Astrocyte (in vitro differentiated cells and primary cell): ENCODE results near the gene COPS9. TPM values are rescaled to one million over a fixed set of nuclear protein-coding genes. Genes with fewer than 3 reads are reported as not detected.
A peak's percentile ranks its signal among the peaks of the same experiment; 100 is the strongest.

ENCODE experiments used
- DNase-seq: peaks from one replicate; pipeline ENCODE4 v3.0.0-alpha.2; 2010; ENCODE audit warnings: low read depth
- FAIRE-seq: peaks from 2 replicates; lab custom pipeline; 2011; peaks lifted over from hg19 to GRCh38; lab: Jason Lieb, UNC
- H2AFZ ChIP-seq: 2 replicates; pipeline ENCODE4 v1.6.0; 2012; ENCODE audit warnings: low read depth, low read length, inconsistent platforms
- H3K27ac ChIP-seq: 2 replicates; pipeline ENCODE4 v1.5.1; 2011; ENCODE audit warnings: low read depth, low read length, inconsistent platforms
- H3K27me3 ChIP-seq: 2 replicates; pipeline ENCODE4 v1.6.0; 2011; ENCODE audit warnings: low read length, inconsistent platforms; ENCODE audit not compliant: insufficient read depth
- H3K36me3 ChIP-seq: 2 replicates; pipeline ENCODE4 v1.5.1; 2011; ENCODE audit warnings: low read length, inconsistent platforms; ENCODE audit not compliant: insufficient read depth
- H3K4me1 ChIP-seq: 2 replicates; pipeline ENCODE4 v1.5.1; 2011; ENCODE audit warnings: low read length, inconsistent platforms; ENCODE audit not compliant: insufficient read depth
- H3K4me2 ChIP-seq: 2 replicates; pipeline ENCODE4 v1.6.0; 2012; ENCODE audit warnings: low read length, inconsistent platforms
- H3K4me3 ChIP-seq: 2 replicates; pipeline ENCODE4 v1.5.1; 2011; ENCODE audit warnings: low read depth, mild to moderate bottlenecking, low read length, inconsistent platforms; ENCODE audit not compliant: insufficient read depth
- H3K79me2 ChIP-seq: 2 replicates; pipeline ENCODE4 v1.6.0; 2012; ENCODE audit warnings: mild to moderate bottlenecking, low read length, inconsistent platforms; ENCODE audit not compliant: insufficient read depth
- H3K9ac ChIP-seq: 2 replicates; pipeline ENCODE4 v1.6.0; 2012; ENCODE audit warnings: mild to moderate bottlenecking, low read length, inconsistent platforms
- H3K9me3 ChIP-seq: 2 replicates; pipeline ENCODE4 v1.5.1; 2012; ENCODE audit warnings: low read depth, mild to moderate bottlenecking, low read length, inconsistent platforms; ENCODE audit not compliant: insufficient read depth
- H4K20me1 ChIP-seq: 2 replicates; pipeline ENCODE4 v1.6.0; 2012; ENCODE audit warnings: low read length, inconsistent platforms; ENCODE audit not compliant: insufficient read depth
- H3K27ac Mint-ChIP-seq: one replicate; pipeline ENCODE4 v1.8.0; 2021; ENCODE audit warnings: mild to moderate bottlenecking, mixed read lengths; ENCODE audit not compliant: unreplicated experiment
- H3K27me3 Mint-ChIP-seq: one replicate; pipeline ENCODE4 v1.8.0; 2021; ENCODE audit warnings: low read depth, mixed read lengths; ENCODE audit not compliant: unreplicated experiment
- H3K36me3 Mint-ChIP-seq: one replicate; pipeline ENCODE4 v1.8.0; 2021; ENCODE audit warnings: low read depth, mixed read lengths; ENCODE audit not compliant: unreplicated experiment
- H3K4me1 Mint-ChIP-seq: one replicate; pipeline ENCODE4 v1.8.0; 2021; ENCODE audit warnings: low read depth, mixed read lengths; ENCODE audit not compliant: unreplicated experiment
- H3K4me3 Mint-ChIP-seq: one replicate; pipeline ENCODE4 v1.8.0; 2021; ENCODE audit warnings: mild to moderate bottlenecking, moderate library complexity, mixed read lengths; ENCODE audit not compliant: unreplicated experiment
- H3K9me3 Mint-ChIP-seq: one replicate; pipeline ENCODE4 v1.8.0; 2021; ENCODE audit warnings: mild to moderate bottlenecking, mixed read lengths; ENCODE audit not compliant: unreplicated experiment
- CTCF ChIP-seq: IDR thresholded peaks from 2 replicates; pipeline ENCODE4 v1.5.1; 2011; ENCODE audit warnings: low read depth, mild to moderate bottlenecking, inconsistent platforms, low read length, moderate library complexity; ENCODE audit not compliant: insufficient read depth
- EZH2 ChIP-seq: IDR thresholded peaks from 2 replicates; pipeline ENCODE4 v1.6.1; 2012; ENCODE audit warnings: mild to moderate bottlenecking, low read length, inconsistent platforms; ENCODE audit not compliant: insufficient read depth
- total RNA-seq: library from RNA; stranded (reverse); gene quantifications from 2 replicates; pipeline ENCODE4 v1.2.1, GENCODE V29; 2021

Gene COPS9
- total RNA-seq, 1 donor from 2014 or later: 192 TPM

GRCh38 chr2:240138254-240138984 lies 2.3 kb upstream of the COPS9 start:
- no peak overlapping the region for H2AFZ ChIP-seq
- no peak overlapping the region for H3K4me3 ChIP-seq
- Mint-ChIP-seq H3K27me3 (peaks cover 24% of the 10 kb centered on the region), H3K9me3 (no peaks in the 10 kb centered on the region), H3K4me3 (no peak overlapping the region), H3K4me1 (peaks cover 17% of the 10 kb centered on the region), H3K36me3 (no peaks in the 10 kb centered on the region), H3K27ac (no peak overlapping the region)
- H3K9me3 ChIP-seq: no peaks in the 10 kb centered on the region
- no peak overlapping the region for H3K27ac ChIP-seq
- TF ChIP-seq CTCF (no peak), EZH2 (no peak)
- FAIRE-seq (no peak), DNase-seq (no peak)
- H3K36me3 ChIP-seq: no peaks in the 10 kb centered on the region
- H3K9ac ChIP-seq: no peak overlapping the region
- H3K79me2 ChIP-seq: peaks cover 27% of the 10 kb centered on the region
- H4K20me1 ChIP-seq: peaks cover 23% of the 10 kb centered on the region
- peaks cover 4% of the 10 kb centered on the region for H3K27me3 ChIP-seq
- H3K4me2 ChIP-seq: no peak overlapping the region
- peaks cover 11% of the 10 kb centered on the region for H3K4me1 ChIP-seq

DNA sequence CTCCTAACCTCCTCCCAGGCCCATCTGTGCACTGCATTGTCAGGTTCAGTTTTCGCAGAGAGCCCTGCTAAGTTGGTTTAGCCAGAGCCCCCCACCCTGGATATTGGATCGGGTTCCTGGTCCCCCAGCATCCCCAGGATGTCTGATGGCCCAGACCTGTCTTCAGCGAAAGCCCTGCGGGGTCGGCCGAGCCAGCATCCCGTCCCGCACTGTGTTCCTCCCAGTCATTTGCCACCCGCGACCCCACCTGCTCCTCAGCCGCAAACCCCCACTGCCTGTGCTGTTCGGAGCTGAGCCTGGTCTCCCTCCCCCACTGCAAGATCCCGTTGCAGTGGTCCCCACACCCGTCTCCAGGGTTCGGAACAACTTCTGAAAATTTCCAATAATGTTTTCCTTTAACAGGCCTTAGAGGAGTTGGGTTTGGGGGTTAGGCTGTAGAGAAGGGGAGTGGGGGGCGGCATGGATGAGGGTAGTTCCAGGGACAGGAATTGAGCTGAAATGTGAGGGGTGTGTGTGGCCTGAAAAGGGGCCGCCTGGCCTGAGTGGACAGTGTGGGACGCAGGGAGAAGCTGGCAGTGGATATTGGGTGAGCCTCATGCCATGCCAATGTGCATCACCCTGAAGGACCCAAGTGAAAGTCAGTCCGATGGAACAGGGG lies 1.6 kb upstream of the COPS9 start:
- H3K36me3 ChIP-seq: peaks cover 3% of the 10 kb centered on the region
- H3K4me2 ChIP-seq: no peak overlapping the region
- FAIRE-seq (no peak), DNase-seq (no peak)
- Mint-ChIP-seq H3K4me3 (peak overlapping the region; percentile 66), H3K4me1 (peaks cover 17% of the 10 kb centered on the region), H3K27ac (no peak overlapping the region), H3K36me3 (no peaks in the 10 kb centered on the region), H3K27me3 (peaks cover 24% of the 10 kb centered on the region), H3K9me3 (no peaks in the 10 kb centered on the region)
- H3K4me1 ChIP-seq: peaks cover 11% of the 10 kb centered on the region
- no peak overlapping the region for H3K9ac ChIP-seq
- H2AFZ ChIP-seq: no peak overlapping the region
- H3K27ac ChIP-seq: no peak overlapping the region
- no peak overlapping the region for H3K4me3 ChIP-seq
- peaks cover 4% of the 10 kb centered on the region for H3K27me3 ChIP-seq
- no peaks in the 10 kb centered on the region for H3K9me3 ChIP-seq
- H4K20me1 ChIP-seq: peaks cover 29% of the 10 kb centered on the region
- TF ChIP-seq CTCF (no peak), EZH2 (no peak)
- peaks cover 29% of the 10 kb centered on the region for H3K79me2 ChIP-seq
